Measurements from ENCODE around the gene ADAMTS17. TPM values are rescaled to one million over a fixed set of nuclear protein-coding genes. Genes with fewer than 3 reads are reported as not detected.

The ADAMTS17 gene
- polyA plus RNA-seq, 3 donors from 2014 or later = 0.27 to 0.53 TPM; not detected in 1

GRCh38 chr15:100298257-100298656 is 43.5 kb downstream of the ADAMTS17 start:
- Mint-ChIP-seq H3K4me3 (no peak overlapping the region), H3K4me1 (peaks cover 2 to 8% of the 10 kb centered on the region in 2 donors), H3K27me3 (ENCODE audit: low read depth in 3 of 3) (peaks cover 0 to 2% (median 2%) of the 10 kb centered on the region in 3 donors), H3K36me3 (peaks cover 4 to 7% (median 5%) of the 10 kb centered on the region in 3 donors), H3K9me3 (peaks cover 2 to 13% (median 10%) of the 10 kb centered on the region in 6 donors), H3K27ac (no peak overlapping the region)
- no peak for DNase-seq

GRCh38 chr15:100297812-100298211 is 44.0 kb downstream of the ADAMTS17 start:
- Mint-ChIP-seq H3K4me3 (no peak overlapping the region), H3K9me3 (peaks cover 2 to 13% (median 10%) of the 10 kb centered on the region in 6 donors), H3K36me3 (peaks cover 4 to 7% (median 5%) of the 10 kb centered on the region in 3 donors), H3K27ac (no peak overlapping the region), H3K4me1 (peaks cover 2 to 8% of the 10 kb centered on the region in 2 donors), H3K27me3 (ENCODE audit: low read depth in 3 of 3) (peaks cover 0 to 2% (median 2%) of the 10 kb centered on the region in 3 donors)
- no peak for DNase-seq

DNA sequence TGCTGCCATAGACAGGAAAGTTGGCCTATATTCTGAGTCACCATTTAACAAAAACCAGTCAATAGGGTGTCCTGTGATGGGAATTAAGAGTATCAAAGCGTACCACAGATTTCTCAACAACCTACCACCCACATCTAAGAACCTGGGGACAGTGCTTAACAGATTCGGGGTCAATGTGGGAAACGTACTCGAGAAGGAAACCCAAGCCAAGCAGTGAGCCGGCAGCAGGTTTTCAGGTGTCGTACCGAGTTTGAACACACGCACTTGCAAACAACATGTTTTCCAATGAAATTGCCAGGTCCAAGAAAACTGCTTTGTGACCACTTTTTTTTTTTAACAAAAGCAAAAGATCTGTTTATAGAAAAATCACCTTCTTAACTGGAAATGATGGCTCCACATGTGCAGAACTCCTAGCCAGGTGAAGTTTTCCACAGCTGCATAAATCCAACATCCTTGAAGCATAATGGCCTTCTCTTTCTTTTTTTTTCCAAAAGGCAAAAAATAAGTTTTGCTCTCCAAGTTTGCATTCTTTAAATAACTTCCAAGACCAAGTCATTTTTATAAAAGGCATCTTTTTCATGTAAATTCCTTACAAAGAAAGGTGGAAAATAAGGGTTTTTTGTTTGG is 45.7 kb downstream of the ADAMTS17 start:
- H3K9me3 Mint-ChIP-seq = peaks cover 2 to 9% (median 7%) of the 10 kb centered on the region in 6 donors
- peaks cover 4 to 7% (median 5%) of the 10 kb centered on the region in 3 donors for H3K36me3 Mint-ChIP-seq
- H3K27ac Mint-ChIP-seq = no peak overlapping the region
- peak; percentile 8 to 29 (median 10) for DNase-seq
- no peak overlapping the region for H3K4me3 Mint-ChIP-seq
- peaks cover 0 to 2% (median 2%) of the 10 kb centered on the region in 3 donors for H3K27me3 Mint-ChIP-seq (ENCODE audit: low read depth in 3 of 3)
- peaks cover 4 to 14% of the 10 kb centered on the region in 2 donors for H3K4me1 Mint-ChIP-seq

DNA sequence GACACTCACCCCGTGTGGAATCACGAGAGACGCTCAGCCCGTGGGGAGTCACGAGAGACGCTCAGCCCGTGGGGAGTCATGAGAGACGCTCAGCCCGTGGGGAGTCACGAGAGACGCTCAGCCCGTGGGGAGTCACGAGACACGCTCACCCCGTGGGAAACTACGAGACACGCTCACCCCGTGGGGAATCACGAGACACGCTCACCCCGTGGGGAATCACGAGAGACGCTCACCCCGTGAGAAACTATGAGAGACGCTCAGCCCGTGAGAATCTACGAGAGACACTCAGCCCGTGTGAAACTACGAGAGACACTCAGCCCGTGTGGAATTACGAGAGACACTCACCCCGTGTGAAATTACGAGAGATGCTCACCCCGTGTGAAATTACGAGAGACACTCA is 49.8 kb downstream of the ADAMTS17 start:
- peaks cover 10 to 22% of the 10 kb centered on the region in 2 donors for H3K4me1 Mint-ChIP-seq
- no peak overlapping the region for H3K4me3 Mint-ChIP-seq
- peaks cover 0 to 4% (median 0%) of the 10 kb centered on the region in 3 donors for H3K36me3 Mint-ChIP-seq
- DNase-seq = no peak
- H3K9me3 Mint-ChIP-seq = peaks cover 0 to 6% (median 0%) of the 10 kb centered on the region in 6 donors
- no peak overlapping the region for H3K27ac Mint-ChIP-seq
- H3K27me3 Mint-ChIP-seq (ENCODE audit: low read depth in 3 of 3) = peaks cover 2 to 3% (median 2%) of the 10 kb centered on the region in 3 donors

GRCh38 chr15:100291106-100291505 is 50.7 kb downstream of the ADAMTS17 start:
- peak overlapping the region in 1 of 6 donors; percentile 12 for H3K27ac Mint-ChIP-seq

DNA sequence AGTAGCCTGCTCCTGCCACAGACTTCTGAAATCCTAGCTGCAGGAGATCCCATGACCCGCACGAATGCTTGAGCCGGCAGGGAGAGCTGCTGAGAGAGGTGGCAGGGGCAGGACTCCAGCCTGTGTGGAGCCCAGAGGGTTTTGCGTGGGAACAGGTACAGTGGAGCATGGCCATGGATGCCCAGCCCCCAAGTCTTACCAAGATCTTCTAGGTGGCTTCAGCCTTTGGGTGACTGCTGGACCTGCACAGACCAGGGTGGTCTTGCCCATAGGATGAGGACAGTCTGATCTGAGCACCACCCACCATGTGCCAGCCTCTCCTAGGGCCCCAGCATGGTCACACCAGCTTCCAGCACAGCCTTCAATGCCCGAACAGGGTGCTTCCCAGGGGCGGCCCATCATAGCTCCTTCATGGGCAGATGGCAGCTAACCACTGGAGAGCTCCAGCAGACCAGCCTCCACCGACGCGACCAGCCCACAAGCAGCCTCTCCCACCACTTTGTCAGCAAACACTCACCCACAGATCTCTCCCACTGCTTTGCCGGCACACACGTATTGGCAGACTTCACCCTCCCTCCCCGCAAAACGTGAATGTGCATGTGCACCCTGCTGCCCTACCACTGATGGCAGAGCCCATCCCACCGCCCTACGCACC is 56.0 kb downstream of the ADAMTS17 start:
- Mint-ChIP-seq H3K27ac (no peak overlapping the region), H3K9me3 (peaks cover 0 to 3% (median 0%) of the 10 kb centered on the region in 6 donors), H3K27me3 (ENCODE audit: low read depth in 3 of 3) (peaks cover 0 to 10% (median 4%) of the 10 kb centered on the region in 3 donors), H3K4me3 (no peak overlapping the region), H3K36me3 (peaks cover 0 to 4% (median 0%) of the 10 kb centered on the region in 3 donors), H3K4me1 (peaks cover 3 to 5% of the 10 kb centered on the region in 2 donors)
- no peak for DNase-seq

More at GRCh38 chr15:100291106-100291505, 50.7 kb downstream of the ADAMTS17 start:
- peak overlapping the region in 1 of 5 donors; percentile 21 for H3K4me3 Mint-ChIP-seq
- peaks cover 10 to 22% of the 10 kb centered on the region in 2 donors for H3K4me1 Mint-ChIP-seq
- peaks cover 0 to 4% (median 0%) of the 10 kb centered on the region in 3 donors for H3K36me3 Mint-ChIP-seq
- DNase-seq = peak in 2 of 3 donors; percentile 2 to 4
- H3K27me3 Mint-ChIP-seq (ENCODE audit: low read depth in 3 of 3) = peaks cover 2 to 8% (median 4%) of the 10 kb centered on the region in 3 donors
- peaks cover 0 to 6% (median 0%) of the 10 kb centered on the region in 6 donors for H3K9me3 Mint-ChIP-seq

DNA sequence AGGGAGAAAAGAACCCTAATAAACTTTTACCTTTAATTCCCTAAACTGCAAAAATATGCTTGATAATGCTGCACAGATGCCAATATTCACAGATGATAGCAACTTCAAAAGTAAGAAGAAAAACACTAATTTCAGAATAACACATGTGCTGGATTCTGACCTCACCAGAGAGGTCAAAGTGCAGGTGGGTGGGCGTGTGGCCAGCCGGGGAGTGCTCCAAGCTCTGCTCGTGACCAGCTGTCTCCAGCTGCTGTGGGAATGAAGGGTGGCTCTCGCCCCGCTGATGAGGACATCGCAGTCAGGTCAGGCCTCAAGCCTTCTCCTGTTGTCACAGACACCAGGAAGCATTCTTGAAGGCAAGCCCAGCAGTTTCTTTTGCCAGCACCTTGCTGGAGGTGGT is 57.1 kb downstream of the ADAMTS17 start:
- H3K4me3 Mint-ChIP-seq = no peak overlapping the region
- H3K27me3 Mint-ChIP-seq (ENCODE audit: low read depth in 3 of 3) = peaks cover 0 to 10% (median 4%) of the 10 kb centered on the region in 3 donors
- H3K27ac Mint-ChIP-seq = no peak overlapping the region
- peaks cover 0 to 3% (median 0%) of the 10 kb centered on the region in 6 donors for H3K9me3 Mint-ChIP-seq
- DNase-seq = no peak
- peaks cover 0 to 5% (median 0%) of the 10 kb centered on the region in 3 donors for H3K36me3 Mint-ChIP-seq
- H3K4me1 Mint-ChIP-seq = no peaks in the 10 kb centered on the region

DNA sequence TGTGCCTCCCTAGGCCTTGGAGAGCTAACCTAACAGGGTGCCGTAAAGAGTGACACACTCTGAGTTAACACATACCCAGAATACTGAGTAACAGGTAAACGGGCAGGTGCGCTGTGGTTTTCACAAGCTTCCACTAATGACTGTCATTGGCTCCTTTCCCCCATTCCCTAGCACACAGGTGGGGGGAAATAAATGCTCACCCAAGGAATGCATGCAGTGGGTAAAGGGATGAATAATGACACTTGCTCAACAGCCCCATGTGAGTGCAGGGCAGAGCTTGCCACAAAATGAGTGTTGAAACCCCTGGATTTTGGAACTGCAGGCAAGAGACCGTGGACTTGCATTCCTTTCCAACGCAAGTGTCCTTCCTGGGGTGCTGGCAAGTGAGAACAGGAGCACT is 57.6 kb downstream of the ADAMTS17 start:
- Mint-ChIP-seq H3K36me3 (peaks cover 0 to 7% (median 0%) of the 10 kb centered on the region in 3 donors), H3K27ac (no peak overlapping the region), H3K4me1 (no peaks in the 10 kb centered on the region), H3K4me3 (no peak overlapping the region), H3K27me3 (ENCODE audit: low read depth in 3 of 3) (peaks cover 1 to 8% (median 4%) of the 10 kb centered on the region in 3 donors), H3K9me3 (peaks cover 0 to 3% (median 0%) of the 10 kb centered on the region in 6 donors)
- DNase-seq = no peak

DNA sequence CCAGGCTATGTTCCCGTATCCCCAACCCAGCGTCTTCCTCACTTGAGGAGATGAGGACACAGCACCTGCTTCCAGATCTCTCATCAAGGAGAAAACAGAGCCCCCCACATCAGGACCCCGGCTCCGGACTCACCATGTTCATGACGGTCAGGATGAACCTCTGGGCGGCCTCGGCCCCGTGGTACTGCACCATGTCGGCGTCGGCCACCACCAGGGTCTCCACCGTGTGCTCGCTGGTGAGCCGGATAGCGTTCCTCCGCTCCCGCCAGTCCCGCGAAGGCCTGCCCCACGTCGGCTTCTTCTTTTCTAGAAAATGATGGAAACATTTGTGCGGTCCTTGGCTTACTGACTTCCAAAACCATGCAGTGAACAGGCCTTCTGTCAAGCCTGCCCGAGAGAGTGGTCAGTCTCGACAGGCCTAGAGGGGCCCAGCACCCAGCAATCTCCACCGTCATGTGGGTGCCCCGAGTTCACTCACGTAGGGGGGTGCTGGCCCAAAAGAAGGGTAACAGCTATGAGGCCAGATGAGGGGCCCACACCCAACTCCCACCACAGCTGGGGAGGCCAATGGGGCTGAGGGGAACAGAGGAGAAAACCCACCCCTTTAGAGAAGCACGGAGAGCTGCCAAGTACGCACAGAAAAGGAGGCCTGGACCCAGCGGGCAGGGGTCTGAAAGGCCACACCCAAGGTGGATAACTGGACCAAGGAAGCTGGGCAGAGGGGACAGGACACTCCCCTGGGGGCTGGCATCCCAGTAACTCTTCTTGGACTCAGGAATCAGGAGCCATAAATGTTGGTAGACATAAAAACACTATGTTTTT is 60.5 kb downstream of the ADAMTS17 start:
- Mint-ChIP-seq H3K36me3 (peaks cover 0 to 4% (median 0%) of the 10 kb centered on the region in 3 donors), H3K27ac (no peak overlapping the region), H3K4me3 (no peak overlapping the region), H3K4me1 (no peaks in the 10 kb centered on the region), H3K27me3 (ENCODE audit: low read depth in 3 of 3) (peaks cover 0 to 4% (median 1%) of the 10 kb centered on the region in 3 donors), H3K9me3 (no peaks in the 10 kb centered on the region)
- DNase-seq = no peak

- Mint-ChIP-seq H3K27me3 (ENCODE audit: low read depth in 3 of 3) (peaks cover 4 to 7% (median 5%) of the 10 kb centered on the region in 3 donors), H3K9me3 (no peaks in the 10 kb centered on the region), H3K4me3 (no peak overlapping the region), H3K4me1 (no peaks in the 10 kb centered on the region), H3K36me3 (peaks cover 0 to 4% (median 3%) of the 10 kb centered on the region in 3 donors), H3K27ac (peak overlapping the region in 1 of 6 donors; percentile 40)
- no peak for DNase-seq
Measured at GRCh38 chr15:100279849-100280248, 61.9 kb downstream of the ADAMTS17 start.

GRCh38 chr15:100279446-100279845 is 62.3 kb downstream of the ADAMTS17 start:
- peaks cover 0 to under 1% (median under 1%) of the 10 kb centered on the region in 6 donors for H3K9me3 Mint-ChIP-seq
- no peak overlapping the region for H3K4me3 Mint-ChIP-seq
- H3K27ac Mint-ChIP-seq = peak overlapping the region in 1 of 6 donors; percentile 40
- peaks cover 0 to 4% (median 4%) of the 10 kb centered on the region in 3 donors for H3K36me3 Mint-ChIP-seq
- no peak for DNase-seq
- H3K27me3 Mint-ChIP-seq (ENCODE audit: low read depth in 3 of 3) = peaks cover 4 to 7% (median 5%) of the 10 kb centered on the region in 3 donors
- no peaks in the 10 kb centered on the region for H3K4me1 Mint-ChIP-seq

DNA sequence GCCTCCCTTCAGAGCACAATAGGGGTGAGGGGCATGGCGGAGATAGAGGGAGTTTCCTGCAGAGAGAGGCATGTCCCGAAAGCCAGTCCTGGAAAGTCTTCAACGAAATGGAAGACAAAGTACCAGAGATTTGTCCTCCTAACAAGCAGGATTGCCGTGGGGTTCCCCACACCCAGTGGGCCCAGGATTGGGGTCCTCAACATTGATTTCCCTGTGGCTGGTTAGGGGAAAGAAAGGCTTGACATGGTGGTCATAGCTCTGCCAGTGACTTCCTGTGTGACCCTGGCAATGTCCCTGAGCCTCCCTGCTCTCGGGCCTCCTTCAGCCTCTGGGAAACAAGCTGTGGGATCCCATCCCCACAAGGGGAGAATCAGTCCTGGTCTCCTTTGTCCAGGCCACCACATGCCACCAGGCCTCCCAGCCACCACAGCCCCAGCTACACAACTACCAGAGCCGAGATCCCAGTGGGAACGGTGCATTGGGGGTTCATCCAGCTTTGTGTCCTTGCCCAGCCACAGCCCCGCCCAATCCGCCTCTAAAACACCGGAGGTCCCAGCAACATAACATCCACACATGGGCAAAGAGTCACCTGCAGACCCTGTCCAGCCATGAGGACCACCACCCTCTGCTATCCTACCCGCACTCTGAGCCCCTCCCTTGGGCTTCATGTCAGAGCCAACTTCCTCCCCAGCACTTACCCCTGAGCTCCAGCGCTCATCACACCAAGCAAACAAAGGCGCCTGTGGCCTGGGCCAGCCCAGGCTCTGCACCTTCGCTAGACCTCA is 63.0 kb downstream of the ADAMTS17 start:
- H3K4me3 Mint-ChIP-seq = no peak overlapping the region
- H3K4me1 Mint-ChIP-seq = no peaks in the 10 kb centered on the region
- H3K27ac Mint-ChIP-seq = no peak overlapping the region
- peaks cover 0 to 8% (median 7%) of the 10 kb centered on the region in 3 donors for H3K36me3 Mint-ChIP-seq
- peaks cover 5 to 9% (median 7%) of the 10 kb centered on the region in 3 donors for H3K27me3 Mint-ChIP-seq (ENCODE audit: low read depth in 3 of 3)
- peaks cover 3 to 7% (median 6%) of the 10 kb centered on the region in 6 donors for H3K9me3 Mint-ChIP-seq
- no peak for DNase-seq

Data from immature natural killer cell (primary cell).